Measurements from ENCODE around the gene FXYD5.

DNA sequence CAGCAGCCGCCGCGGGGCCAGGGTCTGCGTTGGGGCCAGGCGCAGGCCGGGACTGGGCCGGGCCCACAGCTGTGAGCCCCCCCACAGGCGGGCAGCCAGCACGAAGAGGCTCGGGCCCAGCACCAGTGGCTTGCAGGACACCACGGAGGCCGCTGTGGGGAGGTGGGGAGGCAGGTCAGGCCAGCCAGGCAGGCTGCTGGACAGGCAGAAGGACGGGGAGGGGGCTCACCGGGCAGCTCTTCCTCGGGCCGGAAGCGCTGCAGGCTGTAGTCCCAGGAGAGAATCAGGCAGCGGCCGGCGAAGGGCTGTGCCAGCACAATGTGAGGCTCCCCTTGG is 27.9 kb upstream of the FXYD5 start:
- TF ChIP-seq, protein P1, sequence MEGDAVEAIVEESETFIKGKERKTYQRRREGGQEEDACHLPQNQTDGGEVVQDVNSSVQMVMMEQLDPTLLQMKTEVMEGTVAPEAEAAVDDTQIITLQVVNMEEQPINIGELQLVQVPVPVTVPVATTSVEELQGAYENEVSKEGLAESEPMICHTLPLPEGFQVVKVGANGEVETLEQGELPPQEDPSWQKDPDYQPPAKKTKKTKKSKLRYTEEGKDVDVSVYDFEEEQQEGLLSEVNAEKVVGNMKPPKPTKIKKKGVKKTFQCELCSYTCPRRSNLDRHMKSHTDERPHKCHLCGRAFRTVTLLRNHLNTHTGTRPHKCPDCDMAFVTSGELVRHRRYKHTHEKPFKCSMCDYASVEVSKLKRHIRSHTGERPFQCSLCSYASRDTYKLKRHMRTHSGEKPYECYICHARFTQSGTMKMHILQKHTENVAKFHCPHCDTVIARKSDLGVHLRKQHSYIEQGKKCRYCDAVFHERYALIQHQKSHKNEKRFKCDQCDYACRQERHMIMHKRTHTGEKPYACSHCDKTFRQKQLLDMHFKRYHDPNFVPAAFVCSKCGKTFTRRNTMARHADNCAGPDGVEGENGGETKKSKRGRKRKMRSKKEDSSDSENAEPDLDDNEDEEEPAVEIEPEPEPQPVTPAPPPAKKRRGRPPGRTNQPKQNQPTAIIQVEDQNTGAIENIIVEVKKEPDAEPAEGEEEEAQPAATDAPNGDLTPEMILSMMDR (conservative IDR thresholded peaks at IDR 0.05): no peak
- no peak for TF ChIP-seq EZH2 (IDR thresholded peaks at IDR 0.05; ENCODE audit: low read depth)

Data from PC-9 (cell line).